HG03025 (cell line): ENCODE results near the gene TXNIP.

Source experiments
- ATAC-seq: cut with Tn5 transposase; IDR thresholded peaks from one replicate; pipeline ENCODE4 v1.9.1; 2021; ENCODE audit warnings: mild to moderate bottlenecking, moderate library complexity; ENCODE audit not compliant: unreplicated experiment, low FRiP score

The TXNIP gene

GRCh38 chr1:145946477-145946986 is 49.8 kb downstream of the TXNIP start:
- no peak for ATAC-seq

DNA sequence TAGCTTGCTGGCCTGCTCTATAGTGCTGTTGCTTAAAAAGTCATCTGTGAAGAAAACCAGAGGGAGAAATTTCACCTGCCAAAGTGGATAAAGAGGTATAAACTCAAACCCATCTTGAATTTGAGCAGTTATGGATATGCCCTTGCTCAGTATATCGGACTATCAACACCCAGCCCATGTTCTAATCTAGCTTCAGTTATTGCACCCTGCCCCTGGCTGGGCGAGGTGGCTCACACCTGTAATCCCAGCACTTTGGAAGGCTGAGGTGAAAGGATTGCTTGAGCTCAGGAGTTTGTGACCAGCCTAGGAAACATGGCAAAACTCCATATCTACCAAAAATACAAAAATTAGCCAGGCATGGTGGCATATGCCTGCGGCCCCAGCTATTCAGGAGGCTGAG is 51.8 kb downstream of the TXNIP start:
- ATAC-seq = no peak

- no peak for ATAC-seq
These were observed 53.5 kb downstream of the TXNIP start for GRCh38 chr1:145942871-145943270.
